ENCODE results near the gene VMP1.
A peak's percentile ranks its signal among the peaks of the same experiment; 100 is the strongest.
"Not testable (repeated sequence)": the region's sequence is repeated elsewhere in the genome, so short reads cannot be mapped to it uniquely, and the experiment has no call there.

Gene VMP1

DNA sequence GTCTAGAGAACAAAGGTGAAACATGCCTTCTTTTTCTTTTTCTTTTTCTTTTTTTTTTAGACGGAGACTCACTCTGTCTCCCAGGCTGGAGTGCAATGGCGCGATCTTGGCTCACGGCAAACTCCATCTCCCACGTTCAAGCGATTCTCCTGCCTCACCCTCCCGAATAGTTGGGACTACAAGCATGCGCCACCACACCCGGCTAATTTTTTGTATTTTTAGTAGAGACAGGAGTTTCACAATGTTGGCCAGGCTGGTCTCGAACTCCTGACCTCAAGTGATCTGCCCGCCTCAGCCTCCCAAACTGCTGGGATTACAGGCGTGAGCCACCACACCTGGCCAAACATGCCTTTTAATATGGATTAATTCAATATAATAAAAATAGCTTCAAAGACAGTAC is 47.6 kb downstream of the VMP1 start:
- DNase-seq (ENCODE audit: low read depth) = not testable (repeated sequence)

- peak; percentile 95 for DNase-seq (ENCODE audit: low read depth)
Measured at GRCh38 chr17:59756236-59756818, 48.9 kb downstream of the VMP1 start.

GRCh38 chr17:59757043-59757442 is 49.6 kb downstream of the VMP1 start:
- no peak for DNase-seq (ENCODE audit: low read depth)

DNA sequence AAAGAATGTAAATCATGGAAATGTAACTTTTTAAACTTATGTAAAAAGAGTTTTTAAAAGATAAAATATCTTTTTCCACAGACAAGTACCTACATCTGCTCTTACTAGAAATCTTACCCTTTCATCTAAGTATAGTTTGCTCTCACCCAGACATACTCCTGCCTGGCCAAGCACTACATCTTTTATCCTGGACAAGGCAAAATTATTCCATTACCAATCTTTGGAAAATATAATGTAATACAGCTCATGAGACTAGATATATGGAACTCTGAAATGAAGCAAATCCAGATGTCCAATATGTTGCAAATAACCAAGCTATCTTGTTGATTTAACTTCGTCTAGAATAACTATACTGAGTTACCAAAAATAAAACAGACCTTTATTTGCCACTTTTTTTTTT is 50.0 kb downstream of the VMP1 start:
- DNase-seq (ENCODE audit: low read depth) = no peak

DNA sequence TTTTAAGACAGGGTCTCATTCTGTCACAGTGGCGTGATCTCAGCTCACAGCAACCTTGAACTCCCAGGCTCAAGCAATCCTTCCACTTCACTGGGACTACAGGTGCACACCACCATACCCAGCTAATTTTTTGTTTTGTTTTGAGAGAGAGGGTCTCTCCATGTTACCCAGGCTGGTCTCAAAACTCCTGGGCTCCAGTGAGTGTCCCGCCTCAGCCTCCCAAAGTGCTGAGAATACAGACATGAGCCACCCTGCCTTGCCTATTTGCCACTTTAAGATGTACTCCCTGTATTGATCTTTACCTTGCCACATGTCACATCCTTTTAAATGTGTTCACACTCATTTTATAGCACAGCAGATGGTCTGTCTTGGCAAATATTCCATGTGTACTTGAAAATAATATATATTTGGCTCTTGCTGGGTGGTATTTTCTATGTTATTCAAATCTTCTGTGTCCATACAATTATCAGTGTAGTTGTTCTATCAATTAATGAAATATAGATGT is 50.5 kb downstream of the VMP1 start:
- DNase-seq (ENCODE audit: low read depth) = no peak

- not testable (repeated sequence) for DNase-seq (ENCODE audit: low read depth)
Measured at GRCh38 chr17:59758998-59759651, 51.7 kb downstream of the VMP1 start.

DNA sequence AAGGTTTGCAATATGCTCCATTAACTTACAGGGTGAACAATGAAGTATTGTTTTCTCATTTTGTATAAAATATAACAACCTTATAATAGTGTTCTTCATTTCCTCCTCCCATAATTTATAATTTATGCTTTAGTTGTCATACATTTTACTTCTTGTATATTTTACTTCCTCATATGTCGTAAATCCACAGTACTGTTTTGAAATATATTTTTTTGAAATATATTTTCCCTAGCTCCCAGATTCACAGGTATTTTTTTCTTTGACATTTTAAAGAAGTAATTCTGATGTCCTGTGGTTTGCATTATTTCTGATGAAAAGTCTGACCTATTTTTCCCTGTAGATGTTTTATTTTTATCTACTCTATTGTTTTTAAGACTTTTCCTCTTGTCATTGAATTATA is 52.7 kb downstream of the VMP1 start:
- DNase-seq (ENCODE audit: low read depth) = no peak

DNA sequence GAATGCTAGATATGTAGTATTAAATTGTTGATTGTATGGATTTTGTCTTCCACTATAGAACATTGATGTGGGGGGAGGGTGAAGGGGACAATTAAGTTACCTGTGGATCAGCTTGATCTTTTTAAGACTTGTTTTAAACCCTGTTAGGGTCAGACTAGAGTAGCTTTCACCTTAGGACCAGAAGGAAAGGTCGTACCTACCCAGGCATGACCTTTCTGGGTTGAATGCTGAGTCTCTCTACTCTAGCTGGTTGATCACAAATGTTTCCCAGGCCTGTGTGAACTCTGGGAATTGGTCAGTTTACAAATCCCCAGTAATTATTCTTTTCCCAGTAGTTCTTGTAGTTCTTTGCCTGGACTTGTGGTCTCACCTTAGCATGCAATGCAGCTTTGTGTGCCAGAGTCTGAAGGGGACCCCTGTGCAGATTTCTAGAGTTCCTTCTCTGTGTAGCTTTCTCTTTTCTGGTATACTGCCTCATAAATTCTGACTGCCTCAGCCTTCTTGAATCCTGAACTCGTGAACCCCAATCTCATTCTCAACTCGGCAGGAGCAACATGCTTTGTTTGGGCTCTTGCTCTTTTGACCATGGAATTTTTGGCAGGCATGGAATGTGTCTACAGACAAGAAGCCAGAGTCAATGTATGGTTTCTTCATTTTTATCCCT is 54.1 kb downstream of the VMP1 start:
- DNase-seq (ENCODE audit: low read depth) = peak; percentile 61

DNA sequence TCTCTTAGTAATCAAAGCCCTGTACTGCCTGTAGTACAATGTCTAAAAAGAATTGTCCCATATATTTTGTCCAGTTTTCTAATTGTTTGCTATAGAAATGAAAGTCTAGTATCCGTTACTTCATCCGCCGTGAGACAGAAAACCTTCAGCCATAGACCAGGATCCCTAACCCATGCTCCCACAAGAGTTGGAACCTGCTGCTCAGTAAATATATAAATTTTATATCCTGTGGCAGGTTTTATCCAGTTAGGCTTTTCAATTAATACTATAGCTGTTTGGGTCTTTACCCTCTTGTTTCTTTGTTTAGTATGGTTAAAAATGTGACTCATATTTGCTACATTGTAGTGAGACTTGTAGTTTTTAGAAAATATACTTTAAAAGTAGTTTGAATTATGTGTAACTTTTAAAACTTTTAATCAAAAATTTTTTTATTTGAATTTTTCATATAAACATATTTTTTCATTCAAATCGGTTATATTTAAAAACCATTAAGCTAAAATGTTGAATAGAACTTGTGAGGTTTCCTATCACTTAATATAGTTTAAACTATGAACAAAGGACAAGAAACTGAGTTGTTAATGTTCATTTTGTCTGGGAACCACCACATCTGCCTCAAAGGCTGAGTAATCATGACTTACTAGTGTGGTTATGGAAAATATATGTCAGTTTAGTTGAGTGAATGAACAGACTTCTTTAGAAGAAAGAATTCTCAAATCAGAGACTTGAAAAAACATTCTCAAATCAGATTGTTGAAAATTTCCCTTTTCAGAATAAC is 54.8 kb downstream of the VMP1 start:
- peak; percentile 92 for DNase-seq (ENCODE audit: low read depth)

DNA sequence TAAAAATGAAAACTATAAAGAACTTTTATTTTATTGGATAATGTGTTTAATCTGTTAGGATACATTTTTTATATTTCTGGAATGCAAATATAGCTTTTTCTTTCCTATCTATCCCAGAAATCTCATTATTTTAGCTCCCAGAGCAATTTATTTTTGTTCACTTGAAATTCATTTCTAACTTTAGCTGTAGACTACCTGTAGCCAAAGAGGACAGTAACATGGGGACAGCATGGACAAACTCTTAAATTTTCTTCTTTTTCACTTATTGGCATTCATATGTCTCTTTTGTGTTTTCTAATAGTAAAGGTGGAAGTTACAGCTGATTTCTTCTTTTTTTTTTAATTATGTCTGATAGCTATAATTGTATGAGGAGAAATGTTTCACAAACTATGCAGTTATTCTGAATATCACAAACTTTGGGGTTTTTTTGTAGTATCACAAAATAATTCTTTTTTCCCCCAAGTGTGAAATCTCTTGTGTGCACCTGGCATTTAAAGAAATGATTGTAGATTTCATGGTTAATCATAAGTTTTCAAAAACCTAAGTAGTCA is 55.4 kb downstream of the VMP1 start:
- no peak for DNase-seq (ENCODE audit: low read depth)

DNA sequence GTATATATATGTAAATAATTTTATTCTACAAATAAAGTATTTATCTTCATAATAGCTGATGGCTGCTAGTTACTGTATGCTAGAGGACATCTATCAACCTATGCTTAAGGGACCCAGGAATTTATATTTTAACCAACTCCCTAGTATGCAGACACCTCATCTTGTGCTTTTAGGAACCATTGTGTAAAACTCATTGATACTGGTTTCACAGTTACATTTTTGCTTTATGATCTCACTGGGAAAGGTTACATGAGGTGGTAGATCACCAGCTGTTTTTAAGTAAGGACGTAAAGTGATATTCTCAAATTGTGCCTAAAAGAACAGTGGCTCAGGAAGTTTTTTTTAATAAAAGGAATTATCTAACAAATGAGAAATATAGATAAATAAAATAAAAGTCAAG is 56.4 kb downstream of the VMP1 start:
- peak; percentile 91 for DNase-seq (ENCODE audit: low read depth)

GRCh38 chr17:59764292-59764741 is 56.9 kb downstream of the VMP1 start:
- peak; percentile 59 for DNase-seq (ENCODE audit: low read depth)

GRCh38 chr17:59765038-59765437 is 57.6 kb downstream of the VMP1 start:
- DNase-seq (ENCODE audit: low read depth) = no peak

- no peak for DNase-seq (ENCODE audit: low read depth)
Measured at GRCh38 chr17:59766491-59766890, 59.0 kb downstream of the VMP1 start.

- no peak for DNase-seq (ENCODE audit: low read depth)
Measured at GRCh38 chr17:59767176-59767575, 59.7 kb downstream of the VMP1 start.

DNA sequence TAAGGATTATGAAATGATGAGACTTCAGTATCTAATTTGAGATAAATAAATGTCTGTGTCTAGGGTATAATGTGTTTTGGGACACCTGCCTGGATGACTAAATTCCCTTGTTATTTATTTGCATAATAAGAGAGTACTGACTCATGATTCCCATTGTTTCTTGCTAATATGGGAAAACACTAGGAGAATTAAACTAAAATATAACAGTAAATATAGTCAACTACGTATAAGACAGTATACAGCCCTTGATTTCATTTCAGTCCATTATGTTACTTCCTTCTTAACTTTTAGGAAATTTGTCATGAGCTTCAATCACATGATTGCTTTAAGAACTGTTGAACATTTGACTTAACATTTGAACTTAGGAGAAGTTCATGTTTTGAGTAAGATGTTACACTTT is 62.4 kb downstream of the VMP1 start:
- peak; percentile 52 for DNase-seq (ENCODE audit: low read depth)

GRCh38 chr17:59771093-59771492 is 63.6 kb downstream of the VMP1 start:
- no peak for DNase-seq (ENCODE audit: low read depth)

- DNase-seq (ENCODE audit: low read depth) = no peak
Measured at GRCh38 chr17:59775786-59776350, 68.4 kb downstream of the VMP1 start.

GRCh38 chr17:59776577-59776976 is 69.1 kb downstream of the VMP1 start:
- no peak for DNase-seq (ENCODE audit: low read depth)

GRCh38 chr17:59777033-59777432 is 69.6 kb downstream of the VMP1 start:
- no peak for DNase-seq (ENCODE audit: low read depth)

- DNase-seq (ENCODE audit: low read depth) = no peak
Measured at GRCh38 chr17:59778996-59779395, 71.5 kb downstream of the VMP1 start.

DNA sequence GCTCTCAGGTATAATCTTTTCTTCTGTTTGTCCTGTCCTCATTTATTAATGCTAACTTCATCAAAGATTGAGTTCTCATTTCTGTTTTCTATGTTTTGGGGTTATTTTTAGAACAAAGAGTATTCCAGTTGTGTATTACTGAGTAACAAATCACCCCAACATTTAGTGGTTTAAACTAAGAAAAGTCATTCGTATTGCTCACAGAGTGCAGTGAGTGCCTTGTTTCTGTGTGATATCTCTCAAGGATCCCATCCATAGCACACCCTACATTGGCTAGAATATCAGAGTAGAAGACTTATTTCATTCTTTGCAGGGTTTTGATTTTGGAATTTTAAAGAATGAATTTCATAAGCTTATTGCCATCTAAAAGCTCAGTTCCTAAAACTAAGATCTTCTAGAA is 72.1 kb downstream of the VMP1 start:
- DNase-seq (ENCODE audit: low read depth) = no peak
